HG02610 (cell line): ENCODE measurements around the gene HOXD12.

Source experiments
- ATAC-seq: cut with Tn5 transposase; IDR thresholded peaks from one replicate; pipeline ENCODE4 v1.9.1; 2021; ENCODE audit warnings: mild to moderate bottlenecking, moderate library complexity; ENCODE audit not compliant: unreplicated experiment

Gene HOXD12, protein sequence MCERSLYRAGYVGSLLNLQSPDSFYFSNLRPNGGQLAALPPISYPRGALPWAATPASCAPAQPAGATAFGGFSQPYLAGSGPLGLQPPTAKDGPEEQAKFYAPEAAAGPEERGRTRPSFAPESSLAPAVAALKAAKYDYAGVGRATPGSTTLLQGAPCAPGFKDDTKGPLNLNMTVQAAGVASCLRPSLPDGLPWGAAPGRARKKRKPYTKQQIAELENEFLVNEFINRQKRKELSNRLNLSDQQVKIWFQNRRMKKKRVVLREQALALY

DNA sequence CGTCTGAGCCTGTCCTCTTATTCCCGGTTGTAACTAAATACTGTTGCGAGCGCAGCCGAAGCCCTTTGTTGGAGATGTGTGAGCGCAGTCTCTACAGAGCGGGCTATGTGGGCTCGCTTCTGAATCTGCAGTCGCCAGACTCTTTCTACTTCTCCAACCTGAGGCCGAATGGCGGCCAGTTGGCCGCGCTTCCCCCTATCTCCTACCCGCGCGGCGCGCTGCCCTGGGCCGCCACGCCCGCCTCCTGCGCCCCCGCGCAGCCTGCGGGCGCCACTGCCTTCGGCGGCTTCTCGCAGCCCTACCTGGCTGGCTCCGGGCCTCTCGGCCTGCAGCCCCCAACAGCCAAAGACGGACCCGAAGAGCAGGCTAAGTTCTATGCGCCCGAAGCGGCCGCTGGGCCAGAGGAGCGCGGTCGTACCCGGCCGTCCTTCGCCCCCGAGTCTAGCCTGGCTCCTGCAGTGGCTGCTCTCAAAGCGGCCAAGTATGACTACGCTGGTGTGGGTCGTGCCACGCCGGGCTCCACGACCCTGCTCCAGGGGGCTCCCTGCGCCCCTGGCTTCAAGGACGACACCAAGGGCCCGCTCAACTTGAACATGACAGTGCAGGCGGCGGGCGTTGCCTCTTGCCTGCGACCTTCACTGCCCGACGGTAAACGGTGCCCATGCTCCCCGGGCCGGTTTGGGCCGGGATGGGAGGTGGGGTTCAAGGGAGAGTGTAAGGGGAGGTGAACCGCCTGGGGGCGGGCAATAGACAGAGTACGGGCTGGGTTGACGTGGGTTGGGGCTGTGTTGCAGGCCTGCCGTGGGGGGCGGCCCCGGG is at the start of gene HOXD12:
Gene HOXD12, plus strand, starts transcription at position 68 of the 819 bp plus-strand sequence. Its CDS starts 7 bp downstream, at position 75.
- no peak for ATAC-seq

DNA sequence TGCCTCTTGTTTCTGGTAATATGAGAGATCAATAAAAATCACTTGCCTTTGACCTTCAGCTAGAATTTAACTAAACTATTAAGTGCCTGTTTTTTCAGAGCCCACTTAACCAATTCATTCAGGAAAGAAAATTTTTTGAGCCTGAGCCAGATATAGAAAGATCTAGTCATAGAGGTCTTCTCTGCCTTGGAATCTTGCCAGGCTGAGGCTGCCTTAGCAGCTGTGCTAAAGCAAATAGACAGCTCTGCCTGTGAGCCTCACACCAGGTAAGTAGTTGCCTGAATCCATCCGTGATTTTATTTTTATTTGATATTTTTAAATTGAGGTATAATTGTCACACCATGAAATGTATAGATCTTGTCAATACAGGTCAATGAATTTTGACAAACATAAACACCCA is 43.2 kb upstream of the HOXD12 start:
- ATAC-seq, result no peak

DNA sequence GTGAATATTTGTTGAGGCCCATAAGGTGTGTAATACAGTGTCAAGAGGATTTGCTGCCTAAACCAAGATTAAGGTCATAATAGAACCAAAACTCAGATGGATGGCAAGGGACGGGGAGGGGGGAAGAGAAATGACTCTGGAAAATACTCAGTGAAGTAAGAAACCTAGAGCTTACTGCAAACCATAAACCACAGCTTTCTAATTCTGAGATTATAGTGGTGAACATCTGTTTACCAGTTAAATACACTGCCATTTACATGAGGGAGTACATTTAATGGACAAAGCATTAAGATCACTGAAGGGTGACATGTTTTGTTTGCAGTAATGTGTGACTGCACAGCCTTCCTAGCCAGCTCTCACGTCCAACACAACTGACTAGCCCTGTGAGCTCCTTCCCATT is 35.6 kb upstream of the HOXD12 start:
- ATAC-seq, result peak; percentile 78

DNA sequence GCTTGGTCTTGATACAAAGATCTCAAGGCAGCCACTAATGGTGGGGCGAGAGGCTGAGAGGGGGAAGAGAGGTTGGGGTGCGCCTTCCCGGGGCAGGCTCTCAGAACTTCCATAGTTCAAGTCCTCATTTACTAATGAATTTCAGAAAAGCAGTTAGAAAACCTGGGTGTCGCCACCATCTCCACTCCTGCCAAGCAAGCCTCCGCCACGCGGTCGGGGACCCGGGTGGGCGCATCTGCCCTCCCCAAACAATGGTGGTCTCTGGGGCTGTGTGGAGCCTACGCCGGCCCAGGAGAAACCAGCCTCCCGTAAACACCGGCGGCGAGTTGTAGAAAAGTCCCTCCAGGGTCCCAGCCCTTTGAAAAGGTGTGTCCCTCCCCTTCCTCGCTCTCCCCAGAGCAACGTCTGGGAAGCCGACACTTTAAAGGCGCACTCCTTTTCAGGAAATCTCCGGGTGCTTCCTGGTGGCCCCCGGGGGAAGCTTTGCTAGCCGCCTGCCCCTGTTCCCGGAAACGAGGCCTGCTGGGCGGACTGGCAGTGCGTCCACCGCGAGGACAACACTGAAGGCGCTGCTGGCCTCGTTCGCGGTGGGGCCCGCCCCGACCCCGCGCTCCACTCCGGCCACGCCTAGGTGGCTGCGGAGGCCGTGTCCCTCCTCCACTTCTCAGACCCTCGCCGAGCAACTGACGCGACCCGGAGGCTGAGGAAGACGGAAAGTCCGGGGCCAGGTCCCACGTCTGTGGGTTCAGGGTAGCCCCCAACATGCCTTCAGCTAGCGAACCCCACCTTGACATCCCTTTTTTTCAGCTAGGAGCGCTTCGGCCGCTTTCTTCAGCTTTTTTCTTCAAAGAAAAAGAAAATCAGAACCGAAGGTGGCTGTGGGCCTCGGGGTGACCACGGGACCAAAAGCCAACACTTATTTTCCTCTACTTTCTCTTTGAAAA is 32.7 kb upstream of the HOXD12 start:
- ATAC-seq, result no peak

DNA sequence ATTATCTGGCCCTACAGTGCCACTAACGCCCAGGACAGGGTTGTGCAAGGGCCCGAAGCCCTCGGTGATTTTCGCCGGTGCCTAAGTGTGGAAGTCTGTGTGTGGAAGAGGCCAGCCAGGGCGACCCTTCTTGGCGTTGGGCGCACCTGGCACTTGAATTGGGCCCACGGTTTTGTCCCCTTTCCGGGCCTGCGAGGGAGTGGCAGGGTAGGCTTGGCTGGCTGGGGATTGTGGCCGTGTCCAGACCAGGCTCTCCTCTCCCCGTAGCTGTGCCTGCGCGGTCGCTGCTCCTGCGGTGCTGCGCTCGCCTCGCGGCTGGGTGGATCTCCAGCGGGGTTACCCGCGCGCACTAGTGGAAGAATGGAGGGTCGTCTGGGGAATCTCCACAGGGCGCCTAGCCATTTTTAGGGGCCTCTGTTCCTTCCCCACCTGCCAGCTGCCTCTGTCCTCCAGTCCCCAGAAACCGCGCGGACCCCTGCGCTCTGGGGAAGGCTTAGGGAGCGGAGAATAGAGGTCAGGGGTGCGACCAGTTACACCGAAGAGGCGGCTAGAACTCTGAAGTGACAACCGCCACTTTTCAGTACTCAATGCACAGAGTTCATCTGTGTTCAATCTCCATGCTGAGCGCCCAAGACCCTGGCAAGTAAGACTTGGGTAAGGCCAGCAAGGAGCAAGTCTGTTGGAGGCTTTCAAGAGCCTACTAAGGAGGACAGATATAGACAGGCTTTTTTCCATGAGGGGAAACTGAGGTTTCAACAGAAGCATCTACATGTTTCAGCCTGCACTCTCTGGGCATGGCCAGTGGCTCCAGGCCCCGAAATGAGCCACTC is 31.8 kb upstream of the HOXD12 start:
- no peak for ATAC-seq

DNA sequence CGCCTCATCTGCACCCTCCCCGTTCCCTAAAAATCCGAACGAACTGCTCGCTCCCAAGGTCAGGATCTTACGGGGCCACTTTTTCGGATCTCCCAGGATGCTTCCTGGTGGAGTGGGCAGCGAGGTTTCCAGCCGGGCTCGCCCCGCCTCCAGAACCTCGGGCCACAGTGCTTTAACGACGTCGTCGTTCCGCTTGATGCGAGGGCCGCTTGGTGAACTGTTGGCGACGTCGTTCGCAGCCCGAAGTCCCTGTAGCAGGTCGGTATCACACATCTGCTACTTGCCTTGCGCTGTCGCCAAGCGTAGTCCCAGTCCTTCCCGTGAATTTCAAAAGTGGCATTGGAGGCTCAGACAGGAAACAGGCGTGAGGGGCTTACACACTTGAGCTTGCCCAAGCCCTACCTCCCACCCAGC is 31.2 kb upstream of the HOXD12 start:
- no peak for ATAC-seq

DNA sequence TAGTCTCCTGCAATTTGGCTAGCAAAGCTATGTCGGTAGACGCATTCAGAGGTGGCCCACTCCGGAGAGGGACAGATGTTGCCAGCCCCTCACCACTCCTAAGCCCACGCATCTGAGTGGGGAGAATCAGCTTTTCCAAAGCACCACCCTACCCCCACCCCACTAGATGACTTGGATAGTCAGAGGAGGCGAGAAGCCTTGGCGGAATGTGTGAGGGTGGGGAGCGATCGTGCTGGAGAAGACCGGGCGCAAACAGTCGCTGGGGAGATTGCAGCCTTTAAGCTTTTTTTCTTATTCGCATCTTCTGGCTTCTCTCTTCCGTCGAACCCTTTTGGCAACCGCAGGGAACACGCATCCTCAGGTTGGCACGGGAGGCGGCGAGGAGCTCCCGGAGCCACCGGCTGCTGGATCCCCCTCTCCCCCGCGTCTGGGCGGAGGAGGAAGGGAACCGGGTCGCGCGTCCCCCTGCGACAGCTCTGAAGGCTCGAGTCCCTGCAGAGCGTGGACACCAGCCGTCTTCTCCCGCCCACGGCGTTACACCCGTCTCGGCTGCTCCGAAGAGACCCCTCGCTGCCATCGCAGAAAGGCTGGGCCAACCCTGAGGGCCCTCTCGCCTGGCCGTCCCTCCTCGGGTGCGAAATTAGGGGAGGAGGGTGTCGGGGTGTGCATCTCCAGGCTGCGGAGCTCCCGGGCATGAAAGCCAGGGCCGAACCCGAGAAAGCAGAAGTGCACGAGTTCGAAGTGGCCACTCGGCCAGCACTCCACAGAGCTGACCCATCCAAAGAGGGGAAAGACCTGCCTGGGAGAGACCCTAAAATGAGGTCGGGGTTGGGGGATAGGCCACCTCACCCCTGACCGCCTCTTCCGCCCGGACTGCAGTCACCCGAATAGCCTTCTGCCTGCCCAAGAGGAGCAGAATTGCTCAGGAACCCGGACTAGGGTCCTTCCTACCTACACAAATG is 28.0 kb upstream of the HOXD12 start:
- no peak for ATAC-seq

DNA sequence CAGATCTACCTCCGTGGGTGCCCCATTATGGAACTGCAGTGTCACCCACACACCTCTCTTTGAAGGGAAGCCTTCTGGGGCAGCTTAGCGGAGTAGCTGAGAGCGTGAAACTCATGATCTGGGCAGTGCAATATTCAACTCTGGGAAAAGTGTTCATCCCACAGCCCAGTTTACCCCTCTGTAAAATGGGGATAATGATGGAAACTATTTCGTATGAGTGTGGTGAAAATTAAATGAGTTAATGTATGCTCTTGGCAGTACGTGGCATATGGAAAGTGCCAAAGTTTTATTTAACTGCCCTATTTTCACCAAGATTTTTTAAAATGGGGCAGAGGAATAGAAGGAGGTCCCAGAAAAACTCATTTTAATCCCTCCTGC is 27.3 kb upstream of the HOXD12 start:
- ATAC-seq, result no peak

DNA sequence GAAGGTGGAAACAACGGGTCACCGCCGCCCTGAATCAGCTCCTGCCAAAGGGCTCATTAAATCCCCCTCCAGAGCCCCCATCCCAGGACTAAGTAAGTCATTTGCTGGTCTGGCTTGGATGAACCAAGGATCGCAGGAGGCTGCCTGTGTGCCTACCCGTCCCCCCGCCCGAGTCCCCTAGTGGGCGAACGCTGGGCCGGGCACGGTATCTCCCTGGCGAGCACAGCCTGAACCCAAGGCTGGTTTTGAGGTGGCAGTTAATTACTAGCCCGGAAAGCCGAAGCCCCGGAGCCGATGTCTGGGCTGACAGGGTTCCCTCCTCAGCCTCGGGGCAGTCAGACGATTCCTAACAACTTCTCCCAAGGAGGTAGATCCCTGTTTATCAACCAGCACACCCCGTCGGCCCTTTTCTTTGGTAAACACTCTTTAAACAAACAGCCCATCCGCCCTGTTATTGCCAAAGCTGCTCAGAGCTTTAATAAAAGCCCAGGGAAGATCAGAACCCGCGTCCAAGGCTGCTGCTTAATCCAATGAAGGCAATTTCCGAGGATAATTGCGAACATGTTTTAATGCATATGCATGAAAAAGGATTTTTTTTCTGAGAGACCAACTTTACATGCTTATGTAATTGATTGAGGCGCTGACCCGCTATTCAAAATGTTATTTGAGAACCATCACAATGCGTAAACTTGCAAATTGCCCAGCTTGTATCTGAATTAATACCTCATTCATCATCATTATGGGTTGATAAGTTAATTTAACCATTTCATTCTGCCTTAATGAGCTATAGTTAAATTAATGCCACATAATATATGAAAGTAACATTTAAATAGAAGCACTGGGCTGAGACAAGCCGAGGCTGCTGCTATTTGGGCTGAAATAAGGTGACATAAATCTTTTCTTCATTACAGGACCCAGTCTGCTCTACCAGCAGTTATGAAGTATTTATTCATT is 26.4 kb upstream of the HOXD12 start:
- no peak for ATAC-seq

DNA sequence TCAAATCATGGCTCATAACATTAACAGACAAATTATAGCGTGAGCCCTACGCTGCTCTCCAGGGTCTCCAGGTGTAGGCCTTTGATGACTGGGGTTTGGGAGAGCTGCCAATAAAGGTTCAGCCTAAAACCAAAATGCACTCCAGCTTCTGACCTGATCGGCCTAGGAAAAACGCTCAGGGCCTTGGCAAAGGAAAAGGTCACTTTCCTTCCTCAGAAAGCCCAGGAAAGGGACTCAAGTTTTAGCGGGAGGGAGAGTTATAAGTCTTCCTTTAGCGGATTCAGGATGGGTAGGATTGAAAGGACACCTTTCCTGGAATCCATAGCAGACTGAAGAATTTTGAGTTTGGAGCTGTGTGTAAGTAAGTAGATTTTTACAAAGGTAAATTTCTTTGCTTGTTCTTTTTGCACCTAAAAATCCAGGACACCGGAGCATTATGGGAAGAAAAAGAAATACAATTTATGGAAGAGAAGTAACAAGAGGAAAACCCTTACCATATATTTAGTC is 24.6 kb upstream of the HOXD12 start:
- ATAC-seq, result no peak

DNA sequence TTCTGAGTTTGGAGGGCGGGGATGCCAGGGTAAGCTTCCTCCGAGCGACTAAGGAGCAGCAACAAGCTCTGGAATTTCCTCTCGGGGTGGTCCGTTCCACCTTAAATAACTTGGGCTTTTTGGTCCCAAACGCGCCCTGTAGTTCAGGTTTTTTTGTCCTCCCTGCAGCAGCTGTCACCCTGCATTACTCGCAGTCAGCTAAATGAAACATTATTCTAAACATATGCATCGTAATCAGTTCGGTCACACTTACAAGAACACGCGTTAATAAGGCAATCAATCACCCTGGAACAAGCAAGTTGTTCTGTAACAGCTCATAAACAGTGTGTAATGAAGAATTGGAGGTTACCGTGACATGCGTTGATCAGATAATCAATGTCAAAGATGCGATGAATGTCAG is 24.1 kb upstream of the HOXD12 start:
- no peak for ATAC-seq

DNA sequence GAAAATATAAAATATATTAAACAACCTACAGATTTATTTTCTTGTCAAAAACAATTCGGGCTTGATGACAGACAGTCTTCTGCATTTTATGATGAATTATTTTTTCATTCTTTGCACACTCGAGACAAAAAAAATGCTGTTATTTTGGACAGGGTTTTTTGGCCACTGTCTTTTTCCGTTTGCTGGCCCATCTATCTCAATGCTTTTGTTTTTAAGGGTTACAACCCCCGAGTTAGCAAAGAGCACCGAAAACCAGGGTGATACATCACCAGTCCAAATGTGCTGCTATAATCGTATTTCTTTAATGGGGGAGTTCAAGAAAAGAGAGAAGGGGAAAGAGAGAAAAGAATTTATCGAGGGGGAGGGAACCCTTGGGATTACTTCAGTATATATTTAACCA is 23.5 kb upstream of the HOXD12 start:
- no peak for ATAC-seq

DNA sequence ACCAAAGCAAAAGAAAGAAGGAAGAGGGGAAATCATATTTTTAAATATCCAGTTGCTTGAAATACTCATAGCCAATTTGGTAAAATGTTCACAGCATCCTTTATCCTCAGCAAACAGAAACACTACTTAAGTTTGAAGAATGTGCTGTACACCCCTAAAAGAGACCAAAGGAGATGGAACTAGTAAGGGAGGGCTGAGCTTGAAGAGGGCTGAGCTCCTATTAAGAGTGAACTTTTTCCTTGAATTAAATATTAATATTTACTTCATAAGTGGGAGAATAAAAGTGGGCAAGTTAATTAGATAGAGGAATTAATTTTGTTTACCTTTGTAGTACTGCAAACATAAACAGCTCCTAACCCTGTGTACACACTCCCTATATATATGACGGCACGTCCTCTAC is 22.8 kb upstream of the HOXD12 start:
- no peak for ATAC-seq

DNA sequence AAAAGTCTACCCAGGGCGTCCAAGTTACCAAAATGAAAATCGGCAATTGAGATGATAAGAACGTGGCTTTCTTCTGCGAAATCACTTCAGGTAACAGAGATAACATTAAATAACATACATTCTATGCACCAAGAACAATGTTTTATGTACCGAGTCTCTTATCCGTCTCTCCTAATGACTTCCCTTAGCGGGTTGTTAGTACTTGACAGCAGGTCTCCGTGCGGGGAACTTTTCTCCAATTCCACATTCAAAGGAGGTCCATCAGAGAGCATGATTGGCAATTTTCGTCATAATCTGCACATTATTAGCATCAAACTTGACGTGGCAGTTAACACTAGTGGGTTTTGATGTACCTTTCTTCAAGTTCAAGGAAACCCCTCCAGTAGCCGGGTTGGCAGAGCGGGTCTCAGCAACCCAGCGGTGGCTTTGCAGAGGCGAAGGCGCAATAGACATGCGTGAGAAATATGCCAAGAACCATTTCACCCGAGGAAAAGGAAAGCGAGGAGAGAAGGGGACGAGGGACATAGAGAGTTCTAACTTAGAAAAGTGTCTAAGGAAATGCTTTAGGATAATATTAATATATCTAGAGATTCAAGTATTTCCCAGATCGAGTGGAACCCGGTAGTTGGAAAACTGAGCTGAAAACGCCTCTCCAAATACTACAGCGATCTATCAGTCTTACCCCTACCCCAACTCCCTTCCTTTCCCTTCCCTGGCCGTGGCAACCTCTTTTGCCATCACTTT is 20.9 kb upstream of the HOXD12 start:
- ATAC-seq, result no peak

DNA sequence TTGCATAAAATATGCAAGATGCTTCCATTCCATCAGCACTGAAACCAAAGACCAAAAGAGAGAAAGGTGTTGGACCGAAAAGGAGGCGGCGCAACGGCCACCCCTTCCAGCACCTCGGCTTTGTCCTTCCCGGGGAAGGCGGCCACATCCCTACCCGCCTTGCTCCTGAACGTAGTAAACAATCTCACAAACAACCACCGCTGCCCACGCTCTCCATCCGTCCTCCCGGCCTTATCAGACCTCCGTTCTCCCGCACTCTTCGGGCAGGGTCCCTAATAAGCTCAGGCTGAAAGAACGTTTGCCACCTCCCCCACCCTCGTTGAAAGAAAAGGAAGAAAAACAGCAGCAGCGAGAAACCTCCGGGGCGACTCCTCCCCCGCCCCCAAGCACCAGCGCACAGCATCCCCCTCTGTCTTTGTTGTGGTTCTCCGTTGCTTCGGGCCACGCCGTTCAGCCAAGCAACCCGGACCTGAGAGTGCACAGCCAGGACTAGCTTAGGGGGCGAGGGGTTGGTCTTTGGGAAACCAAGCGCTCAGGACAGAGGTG is 20.2 kb upstream of the HOXD12 start:
- no peak for ATAC-seq

DNA sequence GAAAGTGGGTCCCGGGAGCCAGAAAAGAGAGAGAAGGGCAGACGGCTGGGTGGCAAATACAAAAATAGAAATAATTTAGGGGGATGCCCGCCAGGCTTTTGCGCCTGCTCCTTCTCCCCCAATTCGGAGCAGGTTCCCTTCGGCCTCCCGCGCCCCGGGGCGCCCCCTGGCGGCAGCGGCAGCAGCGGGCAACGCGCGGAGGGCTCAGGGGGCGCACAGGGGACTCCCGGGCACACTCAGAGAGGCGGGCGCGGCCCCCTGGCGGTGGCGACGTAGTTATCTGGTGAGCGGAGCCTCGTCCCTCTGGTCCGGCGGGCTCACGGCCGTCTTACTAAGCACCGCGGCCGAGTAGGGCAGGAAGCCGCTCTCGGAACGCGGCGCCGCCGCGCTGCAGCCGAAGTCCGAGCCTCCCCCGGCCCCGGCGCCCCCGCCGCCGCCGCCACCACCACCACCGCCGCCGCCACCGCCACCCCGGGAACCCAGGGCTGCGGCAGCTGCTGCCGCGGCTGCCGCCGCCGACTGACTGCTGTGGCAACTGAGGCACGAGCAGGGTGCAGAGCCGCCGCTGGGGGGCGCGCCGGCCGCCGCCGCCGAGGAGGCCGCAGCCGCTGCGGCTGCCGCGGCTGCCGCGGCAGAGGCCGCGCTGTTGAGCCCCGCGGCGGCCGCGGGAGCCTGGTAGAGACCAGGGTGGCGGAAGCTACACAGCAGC is 19.6 kb upstream of the HOXD12 start:
- no peak for ATAC-seq
